ENCODE data around the gene PI4KA. TPM values are rescaled to one million over a fixed set of nuclear protein-coding genes. Genes with fewer than 3 reads are reported as not detected.
A peak's percentile ranks its signal among the peaks of the same experiment; 100 is the strongest.

PI4KA gene
- total and polyA plus RNA-seq, 4 donors, result 35.4 to 107 (median 50.3) TPM

DNA sequence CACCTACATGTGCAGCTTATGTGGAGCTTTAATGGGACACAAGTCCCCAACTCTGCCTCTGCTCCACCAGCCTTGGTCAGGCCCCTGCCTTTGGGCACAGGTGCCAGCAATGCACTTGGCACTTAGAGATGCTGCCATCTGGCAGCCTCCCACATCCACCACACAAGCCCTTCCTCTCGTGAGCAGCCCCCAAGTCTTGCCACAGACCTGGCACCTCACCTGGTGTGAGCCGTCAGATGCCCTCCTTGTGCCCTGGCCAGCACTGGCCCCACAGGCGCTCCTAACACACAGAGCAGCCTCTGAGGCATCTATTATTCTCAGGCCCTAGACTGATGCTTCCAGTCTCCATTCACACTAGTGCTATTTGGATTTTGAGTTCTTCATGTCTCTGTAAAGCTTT lies 109.2 kb downstream of the PI4KA start:
- Histone ChIP-seq H3K27ac (ENCODE audit: low read depth in 1 of 2, low read length in 1 of 2) (peak overlapping the region in 1 of 2 donors; percentile 70), H3K27me3 (ENCODE audit: control insufficient read depth in 3 of 3, insufficient read depth in 3 of 3, low read length in 2 of 3) (no peaks in the 10 kb centered on the region), H3K9ac (ENCODE audit: insufficient read depth in 1 of 2, low read length in 2 of 2) (no peak overlapping the region), H3K36me3 (ENCODE audit: control insufficient read depth in 4 of 4, insufficient read depth in 4 of 4, low read length in 4 of 4) (peaks cover 3 to 40% (median 6%) of the 10 kb centered on the region in 4 donors), H3K4me1 (ENCODE audit: control insufficient read depth in 5 of 5, insufficient read depth in 5 of 5, low read length in 5 of 5) (peaks cover 0 to 30% (median 14%) of the 10 kb centered on the region in 5 donors), H3K4me3 (no peak overlapping the region), H3K9me3 (ENCODE audit: control insufficient read depth in 4 of 4, insufficient read depth in 3 of 4, low read length in 3 of 4) (no peaks in the 10 kb centered on the region)
- WGBS, 2 donors, result 67 to 89% methylated on average over 3 of the region's 3 CpGs
- ATAC-seq (ENCODE audit: insufficient read depth, low FRiP score), result no peak
- TF ChIP-seq, protein P1, sequence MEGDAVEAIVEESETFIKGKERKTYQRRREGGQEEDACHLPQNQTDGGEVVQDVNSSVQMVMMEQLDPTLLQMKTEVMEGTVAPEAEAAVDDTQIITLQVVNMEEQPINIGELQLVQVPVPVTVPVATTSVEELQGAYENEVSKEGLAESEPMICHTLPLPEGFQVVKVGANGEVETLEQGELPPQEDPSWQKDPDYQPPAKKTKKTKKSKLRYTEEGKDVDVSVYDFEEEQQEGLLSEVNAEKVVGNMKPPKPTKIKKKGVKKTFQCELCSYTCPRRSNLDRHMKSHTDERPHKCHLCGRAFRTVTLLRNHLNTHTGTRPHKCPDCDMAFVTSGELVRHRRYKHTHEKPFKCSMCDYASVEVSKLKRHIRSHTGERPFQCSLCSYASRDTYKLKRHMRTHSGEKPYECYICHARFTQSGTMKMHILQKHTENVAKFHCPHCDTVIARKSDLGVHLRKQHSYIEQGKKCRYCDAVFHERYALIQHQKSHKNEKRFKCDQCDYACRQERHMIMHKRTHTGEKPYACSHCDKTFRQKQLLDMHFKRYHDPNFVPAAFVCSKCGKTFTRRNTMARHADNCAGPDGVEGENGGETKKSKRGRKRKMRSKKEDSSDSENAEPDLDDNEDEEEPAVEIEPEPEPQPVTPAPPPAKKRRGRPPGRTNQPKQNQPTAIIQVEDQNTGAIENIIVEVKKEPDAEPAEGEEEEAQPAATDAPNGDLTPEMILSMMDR (IDR thresholded peaks at IDR 0.05; ENCODE audit: control extremely low read depth, extremely low read depth), result no peak
- no peak for DNase-seq

DNA sequence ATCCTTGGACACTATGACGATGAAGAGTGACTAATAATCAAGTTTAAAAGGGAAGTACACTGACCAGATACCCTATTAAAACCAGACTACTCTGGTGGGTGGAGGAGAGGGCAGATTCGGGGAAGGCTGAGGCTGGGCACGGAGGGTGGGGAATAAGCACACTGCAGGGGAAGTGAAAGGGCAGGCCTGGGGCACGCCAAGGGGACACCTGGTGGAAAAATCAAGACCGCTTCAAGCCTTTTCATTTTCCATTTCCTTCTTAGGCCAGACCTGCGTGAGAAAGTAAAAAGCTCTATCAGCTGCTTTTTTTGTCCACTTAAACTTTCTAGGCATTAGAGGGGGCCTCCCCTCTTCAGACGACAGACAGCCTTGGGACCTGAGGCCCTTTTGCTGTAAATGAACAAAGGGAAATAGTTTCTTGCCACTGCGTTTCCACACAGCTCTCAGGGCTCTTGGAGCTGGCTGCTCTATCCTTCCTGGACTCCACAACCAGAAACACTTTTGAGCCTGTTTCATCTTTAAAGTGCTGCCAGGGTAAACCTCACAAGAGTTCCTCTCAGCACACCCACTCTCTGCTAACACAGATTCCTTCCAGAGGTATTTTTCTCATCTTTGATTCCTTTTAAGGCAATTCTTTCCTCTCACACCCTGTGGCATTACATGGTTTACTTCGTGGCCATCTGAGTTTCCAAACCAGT lies 109.7 kb downstream of the PI4KA start:
- no peak overlapping the region for H3K4me3 ChIP-seq
- WGBS, 2 donors, result 57 to 77% methylated on average over 9 of the region's 9 CpGs
- TF ChIP-seq, protein P1 (IDR thresholded peaks at IDR 0.05; ENCODE audit: control extremely low read depth, extremely low read depth), result no peak
- H3K36me3 ChIP-seq (ENCODE audit: control insufficient read depth in 4 of 4, insufficient read depth in 4 of 4, low read length in 4 of 4), result peaks cover 3 to 41% (median 6%) of the 10 kb centered on the region in 4 donors
- no peaks in the 10 kb centered on the region for H3K27me3 ChIP-seq (ENCODE audit: control insufficient read depth in 3 of 3, insufficient read depth in 3 of 3, low read length in 2 of 3)
- DNase-seq (peak; percentile 58 to 87 (median 63)), ATAC-seq (ENCODE audit: insufficient read depth, low FRiP score) (peak; percentile 35)
- no peak overlapping the region for H3K9ac ChIP-seq (ENCODE audit: insufficient read depth in 1 of 2, low read length in 2 of 2)
- no peaks in the 10 kb centered on the region for H3K9me3 ChIP-seq (ENCODE audit: control insufficient read depth in 4 of 4, insufficient read depth in 3 of 4, low read length in 3 of 4)
- H3K4me1 ChIP-seq (ENCODE audit: control insufficient read depth in 5 of 5, insufficient read depth in 5 of 5, low read length in 5 of 5), result peaks cover 0 to 30% (median 14%) of the 10 kb centered on the region in 5 donors
- peak overlapping the region in 1 of 2 donors; percentile 62 for H3K27ac ChIP-seq (ENCODE audit: low read depth in 1 of 2, low read length in 1 of 2)

- Histone ChIP-seq H3K9me3 (ENCODE audit: control insufficient read depth in 4 of 4, insufficient read depth in 3 of 4, low read length in 3 of 4) (no peaks in the 10 kb centered on the region), H3K27ac (ENCODE audit: low read depth in 1 of 2, low read length in 1 of 2) (peak overlapping the region in 1 of 2 donors; percentile 62), H3K4me3 (no peak overlapping the region), H3K36me3 (ENCODE audit: control insufficient read depth in 4 of 4, insufficient read depth in 4 of 4, low read length in 4 of 4) (peaks cover 3 to 41% (median 6%) of the 10 kb centered on the region in 4 donors), H3K9ac (ENCODE audit: insufficient read depth in 1 of 2, low read length in 2 of 2) (no peak overlapping the region), H3K4me1 (ENCODE audit: control insufficient read depth in 5 of 5, insufficient read depth in 5 of 5, low read length in 5 of 5) (peaks cover 0 to 30% (median 14%) of the 10 kb centered on the region in 5 donors), H3K27me3 (ENCODE audit: control insufficient read depth in 3 of 3, insufficient read depth in 3 of 3, low read length in 2 of 3) (no peaks in the 10 kb centered on the region)
- WGBS, 2 donors, result 90 to 99% methylated on average over 7 of the region's 7 CpGs
- TF ChIP-seq, protein P1 (IDR thresholded peaks at IDR 0.05; ENCODE audit: control extremely low read depth, extremely low read depth), result no peak
- ATAC-seq (ENCODE audit: insufficient read depth, low FRiP score) (no peak), DNase-seq (no peak)
Measured at GRCh38 chr22:20748082-20748481, 110.5 kb downstream of the PI4KA start.

Data from lung (tissue), 12 donors.